ENCODE data around the gene NHS. TPM values are rescaled to one million over a fixed set of nuclear protein-coding genes. Genes with fewer than 3 reads are reported as not detected.

The NHS gene
- total RNA-seq, 4 donors from 2014 or later, result 0.88 to 9.1 (median 2.5) TPM

DNA sequence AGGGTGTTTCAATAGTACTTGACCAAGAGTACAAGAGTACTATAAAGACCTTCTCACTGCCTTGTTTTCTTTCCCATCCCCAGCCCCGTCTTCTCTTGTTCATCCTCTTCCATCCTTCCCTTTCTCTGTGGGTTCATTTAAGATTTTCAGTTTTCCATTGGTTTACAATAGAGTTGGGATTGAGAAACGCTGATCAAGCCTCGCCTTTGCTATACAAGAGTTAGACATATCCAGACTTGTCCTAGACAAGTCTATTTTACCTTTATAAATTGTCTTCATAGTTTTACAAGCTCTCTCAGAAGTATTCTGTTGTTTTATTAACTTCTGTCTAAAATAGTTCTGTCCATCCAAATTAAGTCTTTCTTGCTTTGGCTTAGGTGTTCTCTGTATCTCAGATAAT is 332.7 kb downstream of the NHS start:
- H3K36me3 ChIP-seq, result no peaks in the 10 kb centered on the region
- no peak for DNase-seq
- TF ChIP-seq POLR2A (IDR thresholded peaks at IDR 0.05), result no peak
- TF ChIP-seq, protein P1, sequence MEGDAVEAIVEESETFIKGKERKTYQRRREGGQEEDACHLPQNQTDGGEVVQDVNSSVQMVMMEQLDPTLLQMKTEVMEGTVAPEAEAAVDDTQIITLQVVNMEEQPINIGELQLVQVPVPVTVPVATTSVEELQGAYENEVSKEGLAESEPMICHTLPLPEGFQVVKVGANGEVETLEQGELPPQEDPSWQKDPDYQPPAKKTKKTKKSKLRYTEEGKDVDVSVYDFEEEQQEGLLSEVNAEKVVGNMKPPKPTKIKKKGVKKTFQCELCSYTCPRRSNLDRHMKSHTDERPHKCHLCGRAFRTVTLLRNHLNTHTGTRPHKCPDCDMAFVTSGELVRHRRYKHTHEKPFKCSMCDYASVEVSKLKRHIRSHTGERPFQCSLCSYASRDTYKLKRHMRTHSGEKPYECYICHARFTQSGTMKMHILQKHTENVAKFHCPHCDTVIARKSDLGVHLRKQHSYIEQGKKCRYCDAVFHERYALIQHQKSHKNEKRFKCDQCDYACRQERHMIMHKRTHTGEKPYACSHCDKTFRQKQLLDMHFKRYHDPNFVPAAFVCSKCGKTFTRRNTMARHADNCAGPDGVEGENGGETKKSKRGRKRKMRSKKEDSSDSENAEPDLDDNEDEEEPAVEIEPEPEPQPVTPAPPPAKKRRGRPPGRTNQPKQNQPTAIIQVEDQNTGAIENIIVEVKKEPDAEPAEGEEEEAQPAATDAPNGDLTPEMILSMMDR (IDR thresholded peaks at IDR 0.05), result no peak

DNA sequence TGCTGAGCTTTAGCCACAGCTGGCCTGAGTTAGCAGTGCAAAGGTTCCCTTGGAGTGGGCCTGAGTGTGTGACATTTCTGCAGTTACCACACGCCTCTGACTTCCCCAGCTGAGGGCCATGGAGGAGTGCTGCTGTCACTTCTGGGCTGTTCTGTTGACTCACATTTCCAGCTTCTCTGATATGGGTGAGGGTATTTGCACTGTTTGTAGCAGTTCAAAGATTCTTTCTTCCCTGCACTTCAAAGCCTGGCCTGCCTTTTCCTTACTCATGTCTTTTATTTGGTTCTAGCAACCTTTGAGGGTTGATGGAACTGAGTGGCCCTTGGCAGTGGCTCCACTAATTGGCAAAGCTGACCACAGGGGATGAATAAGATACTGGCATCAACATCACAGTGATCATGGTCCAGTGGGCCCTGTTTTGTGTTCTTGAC is 335.9 kb downstream of the NHS start:
- DNase-seq, result no peak
- H3K4me1 ChIP-seq, result no peaks in the 10 kb centered on the region
- H3K4me3 ChIP-seq, result no peak overlapping the region
- no peaks in the 10 kb centered on the region for H3K36me3 ChIP-seq
- no peaks in the 10 kb centered on the region for H3K9me3 ChIP-seq
- no peak overlapping the region for H3K27ac ChIP-seq
- H3K27me3 ChIP-seq, result no peaks in the 10 kb centered on the region
- TF ChIP-seq, protein P1 (IDR thresholded peaks at IDR 0.05), result no peak
- TF ChIP-seq POLR2A (IDR thresholded peaks at IDR 0.05), result no peak

More for the DNA sequence above, 332.7 kb downstream of the NHS start:
- Histone ChIP-seq H3K27me3 (no peaks in the 10 kb centered on the region), H3K9me3 (no peaks in the 10 kb centered on the region), H3K4me1 (no peaks in the 10 kb centered on the region), H3K4me3 (no peak overlapping the region), H3K27ac (no peak overlapping the region)

DNA sequence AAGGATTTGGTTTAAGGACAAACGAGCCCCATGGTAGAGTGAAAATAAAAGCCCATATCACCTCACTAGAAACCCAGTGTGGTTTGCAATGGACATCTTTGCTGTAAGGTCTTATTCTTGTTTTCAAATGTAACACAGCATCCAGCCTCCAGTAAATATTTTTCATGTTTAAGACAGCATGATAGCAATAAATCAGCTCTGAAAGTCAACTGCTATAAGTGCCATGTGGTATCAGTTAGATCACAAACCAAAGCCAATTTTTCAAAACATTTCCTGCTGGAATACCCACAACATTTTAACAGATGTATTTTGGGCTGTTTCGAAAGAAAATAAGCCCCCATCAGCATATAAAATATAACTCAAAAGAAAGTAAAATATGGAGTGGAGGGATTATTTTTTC is 338.3 kb downstream of the NHS start:
- Histone ChIP-seq H3K4me1 (no peaks in the 10 kb centered on the region), H3K27me3 (no peaks in the 10 kb centered on the region), H3K9me3 (no peaks in the 10 kb centered on the region), H3K4me3 (no peak overlapping the region), H3K36me3 (no peaks in the 10 kb centered on the region), H3K27ac (no peak overlapping the region)
- DNase-seq, result no peak
- no peak for TF ChIP-seq POLR2A (IDR thresholded peaks at IDR 0.05)
- TF ChIP-seq, protein P1 (IDR thresholded peaks at IDR 0.05), result no peak

DNA sequence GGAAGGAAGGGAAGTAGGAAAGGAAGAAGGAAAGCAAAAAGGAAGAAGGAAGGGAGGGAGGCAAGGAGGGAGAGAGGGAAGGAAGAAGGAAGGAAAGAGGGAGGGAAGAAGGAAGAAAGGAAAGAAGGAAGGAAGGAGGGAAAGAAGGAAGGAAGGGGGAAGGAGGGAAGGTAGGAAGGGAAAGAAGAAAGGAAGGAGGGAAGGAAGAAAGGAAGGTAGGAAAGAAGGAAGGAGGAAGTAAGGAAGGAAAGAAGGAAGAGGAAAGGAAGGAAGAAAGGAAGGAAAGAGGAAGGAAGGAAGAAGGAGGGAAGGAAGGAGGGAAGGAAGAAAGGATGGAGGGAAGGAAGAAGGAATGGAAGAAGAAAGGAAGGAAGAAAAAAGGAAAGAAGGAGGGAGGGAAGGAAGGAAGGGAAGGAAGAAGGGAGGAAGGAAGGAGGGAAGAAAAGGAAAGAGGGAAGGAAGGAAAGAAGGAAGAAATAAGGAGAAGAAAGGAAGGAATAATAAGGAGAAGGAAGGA is 343.7 kb downstream of the NHS start:
- Histone ChIP-seq H3K27me3 (no peaks in the 10 kb centered on the region), H3K27ac (no peak overlapping the region)

DNA sequence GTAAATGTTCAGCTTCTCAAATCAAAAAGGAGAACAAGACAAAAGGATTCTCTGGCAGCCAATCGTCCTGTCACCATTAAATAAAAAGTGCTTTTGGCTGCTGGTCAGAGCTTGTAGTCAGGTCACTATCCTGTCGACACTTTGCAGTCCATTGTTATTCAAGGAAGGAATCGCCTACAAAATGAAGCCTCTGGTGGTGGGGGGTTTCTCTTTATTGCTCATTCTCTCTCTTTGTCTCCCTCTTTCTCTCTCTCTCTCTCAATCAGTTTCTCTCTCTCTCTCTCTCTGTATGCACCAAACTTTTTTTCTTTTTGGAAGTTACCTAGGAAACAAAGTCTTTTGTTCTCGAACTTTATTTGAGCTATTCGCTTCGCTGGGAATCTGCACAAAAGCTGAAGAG is 344.7 kb downstream of the NHS start:
- H3K4me3 ChIP-seq, result no peak overlapping the region
- H3K27me3 ChIP-seq, result no peaks in the 10 kb centered on the region
- no peak for TF ChIP-seq POLR2A (IDR thresholded peaks at IDR 0.05)
- TF ChIP-seq, protein P1 (IDR thresholded peaks at IDR 0.05), result no peak

More for the DNA sequence above, 343.7 kb downstream of the NHS start:
- no peak overlapping the region for H3K4me3 ChIP-seq
- TF ChIP-seq POLR2A (IDR thresholded peaks at IDR 0.05), result no peak
- TF ChIP-seq, protein P1 (IDR thresholded peaks at IDR 0.05), result no peak
- H3K36me3 ChIP-seq, result no peaks in the 10 kb centered on the region
- DNase-seq, result no peak
- H3K4me1 ChIP-seq, result no peaks in the 10 kb centered on the region
- no peaks in the 10 kb centered on the region for H3K9me3 ChIP-seq

DNA sequence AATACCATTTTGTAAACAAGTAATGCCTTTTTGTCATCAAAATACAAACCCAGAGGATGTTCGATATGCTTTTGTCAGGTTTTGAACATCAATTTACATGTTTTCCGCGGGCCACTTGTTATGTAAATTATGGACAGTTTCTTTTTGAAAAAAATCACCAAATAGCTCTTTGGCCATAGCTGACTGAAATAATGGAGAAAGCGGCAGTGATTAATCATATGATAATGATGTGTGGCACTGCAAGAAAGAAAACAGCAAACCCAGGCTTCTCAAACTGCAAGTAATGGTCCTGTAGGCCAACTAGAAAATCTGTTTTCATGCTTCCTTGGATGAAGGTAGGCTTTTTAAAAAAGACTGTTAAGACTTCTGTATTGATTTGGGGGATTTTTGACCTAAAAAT is 346.7 kb downstream of the NHS start:
- no peaks in the 10 kb centered on the region for H3K27me3 ChIP-seq
- no peaks in the 10 kb centered on the region for H3K4me1 ChIP-seq
- no peaks in the 10 kb centered on the region for H3K9me3 ChIP-seq
- no peak overlapping the region for H3K4me3 ChIP-seq
- TF ChIP-seq, protein P1 (IDR thresholded peaks at IDR 0.05), result no peak
- TF ChIP-seq POLR2A (IDR thresholded peaks at IDR 0.05), result no peak
- DNase-seq, result no peak
- H3K27ac ChIP-seq, result no peak overlapping the region
- H3K36me3 ChIP-seq, result no peaks in the 10 kb centered on the region

More for the DNA sequence above, 344.7 kb downstream of the NHS start:
- Histone ChIP-seq H3K27ac (no peak overlapping the region), H3K9me3 (no peaks in the 10 kb centered on the region), H3K4me1 (no peaks in the 10 kb centered on the region), H3K36me3 (no peaks in the 10 kb centered on the region)
- no peak for DNase-seq
